ENCODE measurements around the gene TRIM72.
"Not testable (repeated sequence)": the region's sequence is repeated elsewhere in the genome, so short reads cannot be mapped to it uniquely, and the experiment has no call there.

TRIM72 gene

GRCh38 chr16:31190818-31191444 is 23.0 kb upstream of the TRIM72 start:
- no peak for DNase-seq (ENCODE audit: low read depth in 2 of 2)

- no peak for DNase-seq (ENCODE audit: low read depth in 2 of 2)
Measured at GRCh38 chr16:31191697-31192428, 22.1 kb upstream of the TRIM72 start.

- DNase-seq (ENCODE audit: low read depth in 2 of 2), result no peak
Measured at GRCh38 chr16:31192856-31193642, 20.9 kb upstream of the TRIM72 start.

- no peak for DNase-seq (ENCODE audit: low read depth in 2 of 2)
Measured at GRCh38 chr16:31193874-31194273, 20.0 kb upstream of the TRIM72 start.

- no peak for DNase-seq (ENCODE audit: low read depth in 2 of 2)
Measured at GRCh38 chr16:31194898-31195297, 19.0 kb upstream of the TRIM72 start.

- DNase-seq (ENCODE audit: low read depth in 2 of 2), result not testable (repeated sequence)
Measured at GRCh38 chr16:31195861-31196260, 18.1 kb upstream of the TRIM72 start.

- DNase-seq (ENCODE audit: low read depth in 2 of 2), result no peak
Measured at GRCh38 chr16:31196324-31197088, 17.4 kb upstream of the TRIM72 start.

- no peak for DNase-seq (ENCODE audit: low read depth in 2 of 2)
Measured at GRCh38 chr16:31198207-31198882, 15.6 kb upstream of the TRIM72 start.

- no peak for DNase-seq (ENCODE audit: low read depth in 2 of 2)
Measured at GRCh38 chr16:31199430-31200041, 14.4 kb upstream of the TRIM72 start.

- not testable (repeated sequence) for DNase-seq (ENCODE audit: low read depth in 2 of 2)
Measured at GRCh38 chr16:31200111-31200510, 13.8 kb upstream of the TRIM72 start.

GRCh38 chr16:31200821-31201568 is 12.9 kb upstream of the TRIM72 start:
- DNase-seq (ENCODE audit: low read depth in 2 of 2), result no peak

GRCh38 chr16:31201582-31202413 is 12.1 kb upstream of the TRIM72 start:
- DNase-seq (ENCODE audit: low read depth in 2 of 2), result no peak

GRCh38 chr16:31202414-31203375 is 11.2 kb upstream of the TRIM72 start, which contains the start of gene PYCARD:
Gene PYCARD (minus strand): TSS chr16:31202760. CDS start chr16:31202690, 70 bp downstream.
- DNase-seq (ENCODE audit: low read depth in 2 of 2), result no peak

- no peak for DNase-seq (ENCODE audit: low read depth in 2 of 2)
Measured at GRCh38 chr16:31204871-31205666, 8.8 kb upstream of the TRIM72 start.

- DNase-seq (ENCODE audit: low read depth in 2 of 2), result no peak
Measured at GRCh38 chr16:31206776-31207175, 7.1 kb upstream of the TRIM72 start.

- DNase-seq (ENCODE audit: low read depth in 2 of 2), result no peak
Measured at GRCh38 chr16:31213342-31213741, 577 bp upstream of the TRIM72 start.

- DNase-seq (ENCODE audit: low read depth in 2 of 2), result no peak
Measured at GRCh38 chr16:31214708-31215286, 878 bp downstream of the TRIM72 start.

Data from stimulated activated CD8-positive, alpha-beta memory T cell treated with anti-CD3 and anti-CD28 coated beads, Interleukin-2, amount 100 ng/mL, for 48 hours (primary cell).